Neural cell (in vitro differentiated cells): ENCODE data around the gene ZNF304. TPM values are rescaled to one million over a fixed set of nuclear protein-coding genes. Genes with fewer than 3 reads are reported as not detected.

Experiments
- H2AFZ ChIP-seq: fragments of 200-600, 300-800 bp; sonication (generic), shearing (Covaris generic); 2 replicates; pipeline ENCODE4 v1.6.0; 2014; ENCODE audit warnings: low read depth, mild to moderate bottlenecking, antibody characterized with exemption, low read length, moderate library complexity
- H3F3A ChIP-seq: fragments of 200-600 bp; shearing (Covaris generic); 2 replicates; pipeline ENCODE4 v1.6.1; 2016; ENCODE audit warnings: mild to moderate bottlenecking, moderate library complexity, mixed read lengths, antibody characterized with exemption, low read length; ENCODE audit not compliant: insufficient read depth, poor library complexity, severe bottlenecking
- H3K27ac ChIP-seq: fragments of 200-600, 300-800 bp; sonication (generic), shearing (Covaris generic); 2 replicates; pipeline ENCODE4 v1.5.1; 2014; ENCODE audit warnings: mild to moderate bottlenecking, low read length, moderate library complexity
- H3K27me3 ChIP-seq: fragments of 300-800, 200-600 bp; sonication (generic), shearing (Covaris generic); 2 replicates; pipeline ENCODE4 v1.6.0; 2014; ENCODE audit warnings: mild to moderate bottlenecking, low read depth, low read length, moderate library complexity; ENCODE audit not compliant: insufficient read depth
- H3K36me3 ChIP-seq: fragments of 300-800, 200-600 bp; sonication (generic), shearing (Covaris generic); 2 replicates; pipeline ENCODE4 v1.5.1; 2014; ENCODE audit warnings: mild to moderate bottlenecking, antibody characterized with exemption, low read length, moderate library complexity; ENCODE audit not compliant: insufficient read depth
- H3K4me2 ChIP-seq: fragments of 300-800, 200-600 bp; sonication (generic), shearing (Covaris generic); 2 replicates; pipeline ENCODE4 v1.6.0; 2014; ENCODE audit warnings: mild to moderate bottlenecking, low read length
- H3K4me3 ChIP-seq: fragments of 300-800, 200-600 bp; sonication (generic), shearing (Covaris generic); 2 replicates; pipeline ENCODE4 v1.5.1; 2014; ENCODE audit warnings: mild to moderate bottlenecking, low read length, moderate library complexity
- H3K79me2 ChIP-seq: fragments of 200-600 bp; shearing (Covaris generic); replicated peaks from 2 replicates; pipeline ENCODE4 v1.6.0; 2014; ENCODE audit warnings: mild to moderate bottlenecking, low read length, moderate library complexity; ENCODE audit not compliant: insufficient read depth
- H3K9ac ChIP-seq: fragments of 300-800, 200-600 bp; sonication (generic), shearing (Covaris generic); 2 replicates; pipeline ENCODE4 v1.6.1; 2016; ENCODE audit warnings: mild to moderate bottlenecking, low read length, mixed read lengths
- H3K9me2 ChIP-seq: fragments of 200-600 bp; shearing (Covaris generic); 2 replicates; pipeline ENCODE4 v1.6.1; 2016; ENCODE audit warnings: mild to moderate bottlenecking, low read length, mixed read lengths; ENCODE audit not compliant: insufficient read depth
- H3K9me3 ChIP-seq: fragments of 200-600, 300-800 bp; sonication (generic), shearing (Covaris generic); 2 replicates; pipeline ENCODE4 v1.6.1; 2016; ENCODE audit warnings: mild to moderate bottlenecking, mixed run types, low read length, moderate library complexity, mixed read lengths
- H4K20me1 ChIP-seq: fragments of 200-600 bp; shearing (Covaris generic); 2 replicates; pipeline ENCODE4 v1.6.1; 2016; ENCODE audit warnings: mild to moderate bottlenecking, mixed run types; ENCODE audit not compliant: insufficient read depth
- CTCF ChIP-seq: fragments of 450-650 bp; IDR thresholded peaks from 2 replicates; pipeline ENCODE4 v1.5.1; 2014; ENCODE audit warnings: antibody characterized with exemption, mild to moderate bottlenecking, moderate library complexity; ENCODE audit not compliant: poor library complexity, severe bottlenecking
- EP300 ChIP-seq: fragments of 450-650 bp; conservative IDR thresholded peaks from 2 replicates; pipeline ENCODE4 v1.6.1; 2014; ENCODE audit warnings: antibody characterized with exemption, mild to moderate bottlenecking, moderate library complexity; ENCODE audit not compliant: poor library complexity, severe bottlenecking
- EZH2 ChIP-seq: fragments of 200-600, 300-800 bp; shearing (Covaris generic), sonication (generic); IDR thresholded peaks from 2 replicates; pipeline ENCODE4 v1.6.1; 2014; ENCODE audit warnings: antibody characterized with exemption, low read length, borderline replicate concordance, mild to moderate bottlenecking; ENCODE audit not compliant: insufficient read depth, poor library complexity, severe bottlenecking
- MXI1 ChIP-seq: fragments of 450-650 bp; conservative IDR thresholded peaks from 2 replicates; pipeline ENCODE4 v1.6.1; 2014; ENCODE audit warnings: antibody characterized with exemption, mild to moderate bottlenecking; ENCODE audit not compliant: poor library complexity, severe bottlenecking
- POLR2AphosphoS5 ChIP-seq: IDR thresholded peaks from 2 replicates; pipeline ENCODE4 v1.6.1; 2012
- RAD21 ChIP-seq: fragments of 450-650 bp; conservative IDR thresholded peaks from 2 replicates; pipeline ENCODE4 v1.6.1; 2014; ENCODE audit warnings: antibody characterized with exemption, mild to moderate bottlenecking, moderate library complexity
- REST ChIP-seq: IDR thresholded peaks from 2 replicates; pipeline ENCODE4 v1.6.1; 2012; ENCODE audit warnings: borderline replicate concordance
- SMC3 ChIP-seq: fragments of 450-650 bp; conservative IDR thresholded peaks from 2 replicates; pipeline ENCODE4 v1.6.1; 2014; ENCODE audit warnings: antibody characterized with exemption, mild to moderate bottlenecking, moderate library complexity; ENCODE audit not compliant: poor library complexity
- TAF1 ChIP-seq: IDR thresholded peaks from 2 replicates; pipeline ENCODE4 v1.6.1; 2012; ENCODE audit warnings: low read depth
- polyA plus RNA-seq: library from polyadenylated mRNA; depleted of rRNA; stranded (reverse); fragments of >200 nt; gene quantifications from 2 replicates; pipeline ENCODE4 v1.2.3, GENCODE V29; 2014

Gene ZNF304
- polyA plus RNA-seq, 1 donor from 2014 or later: 20.6 TPM

GRCh38 chr19:57321116-57321515 is 30.0 kb upstream of the ZNF304 start:
- Histone ChIP-seq H3K9me3 (no peaks in the 10 kb centered on the region), H2AFZ (no peak overlapping the region)

GRCh38 chr19:57321751-57322150 is 29.3 kb upstream of the ZNF304 start:
- H3K27me3 ChIP-seq: no peaks in the 10 kb centered on the region
- H3K9ac ChIP-seq: peak overlapping the region; percentile 99
- H3K79me2 ChIP-seq: peaks cover 34% of the 10 kb centered on the region

More at GRCh38 chr19:57321116-57321515, 30.0 kb upstream of the ZNF304 start:
- TF ChIP-seq MXI1: no peak
- TF ChIP-seq CTCF: no peak
- H3K9me2 ChIP-seq: no peaks in the 10 kb centered on the region
- H3K79me2 ChIP-seq: peaks cover 34% of the 10 kb centered on the region
- H3K27me3 ChIP-seq: no peaks in the 10 kb centered on the region
- peak overlapping the region; percentile 96 for H3K4me2 ChIP-seq
- no peaks in the 10 kb centered on the region for H3K36me3 ChIP-seq
- peak overlapping the region; percentile 90 for H3K27ac ChIP-seq
- no peaks in the 10 kb centered on the region for H4K20me1 ChIP-seq
- no peaks in the 10 kb centered on the region for H3F3A ChIP-seq
- H3K4me3 ChIP-seq: peak overlapping the region; percentile 89
- peak overlapping the region; percentile 99 for H3K9ac ChIP-seq

More at GRCh38 chr19:57321751-57322150, 29.3 kb upstream of the ZNF304 start:
- Histone ChIP-seq H3K9me3 (no peaks in the 10 kb centered on the region), H3K9me2 (no peaks in the 10 kb centered on the region), H4K20me1 (no peaks in the 10 kb centered on the region), H3K27ac (peak overlapping the region; percentile 90), H3F3A (no peaks in the 10 kb centered on the region), H3K4me3 (peak overlapping the region; percentile 89), H2AFZ (no peak overlapping the region), H3K4me2 (peak overlapping the region; percentile 96), H3K36me3 (no peaks in the 10 kb centered on the region)
- no peak for TF ChIP-seq RAD21
- no peak for TF ChIP-seq EZH2
- TF ChIP-seq SMC3: no peak
- TF ChIP-seq EP300: no peak
- no peak for TF ChIP-seq TAF1
- TF ChIP-seq MXI1: no peak
- no peak for TF ChIP-seq POLR2AphosphoS5
- TF ChIP-seq REST: no peak
- no peak for TF ChIP-seq CTCF
